HepG2 (cell line): Measurements from ENCODE around the gene WBP1. TPM values are rescaled to one million over a fixed set of nuclear protein-coding genes. Genes with fewer than 3 reads are reported as not detected.

ENCODE experiments used
- ATF6 ChIP-seq: sonication (generic); formaldehyde crosslinking; conservative IDR thresholded peaks from 2 replicates; pipeline ENCODE4 v1.4.0; 2020; ENCODE audit warnings: missing genetic modification reagents
- DBP ChIP-seq: sonication (generic); formaldehyde crosslinking; IDR thresholded peaks from 2 replicates; pipeline ENCODE4 v1.4.0; 2020; ENCODE audit warnings: missing genetic modification reagents; ENCODE audit errors: not compliant biosample characterization
- DDIT3 ChIP-seq: sonication (generic); formaldehyde crosslinking; IDR thresholded peaks from 2 replicates; pipeline ENCODE4 v1.4.0; 2020; ENCODE audit warnings: mild to moderate bottlenecking, missing genetic modification reagents
- FOXO1 ChIP-seq: sonication (generic); formaldehyde crosslinking; IDR thresholded peaks from 2 replicates; pipeline ENCODE4 v1.4.0; 2020; ENCODE audit warnings: missing genetic modification reagents
- GLI4 ChIP-seq: sonication (generic); formaldehyde crosslinking; IDR thresholded peaks from 2 replicates; pipeline ENCODE4 v1.5.1; 2020; ENCODE audit warnings: missing genetic modification reagents, mild to moderate bottlenecking, moderate library complexity, borderline replicate concordance
- HOXD1 ChIP-seq: sonication (generic); formaldehyde crosslinking; IDR thresholded peaks from 2 replicates; pipeline ENCODE4 v1.5.0; 2020; ENCODE audit warnings: missing genetic modification reagents
- SNAI1 ChIP-seq: sonication (generic); formaldehyde crosslinking; IDR thresholded peaks from 2 replicates; pipeline ENCODE4 v1.5.0; 2020; ENCODE audit warnings: mild to moderate bottlenecking, missing genetic modification reagents, borderline replicate concordance
- TBP ChIP-seq: sonication (generic); formaldehyde crosslinking; IDR thresholded peaks from 2 replicates; pipeline ENCODE4 v1.5.0; 2020; ENCODE audit warnings: missing genetic modification reagents
- TBX3 ChIP-seq: fragments of 450-650 bp; IDR thresholded peaks from 2 replicates; pipeline ENCODE4 v1.6.1; 2017; ENCODE audit warnings: antibody characterized with exemption, mild to moderate bottlenecking, inconsistent platforms, borderline replicate concordance
- TCF7 ChIP-seq: sonication (generic); IDR thresholded peaks from 2 replicates; pipeline ENCODE4 v1.6.1; 2016; ENCODE audit warnings: antibody characterized with exemption, low read depth
- TFAP4 ChIP-seq: sonication (generic); IDR thresholded peaks from 2 replicates; pipeline ENCODE4 v1.6.1; 2016; ENCODE audit warnings: low read depth, borderline replicate concordance
- TRIM22 ChIP-seq: fragments of 450-650 bp; IDR thresholded peaks from 2 replicates; pipeline ENCODE4 v1.6.1; 2017
- USF2 ChIP-seq, 2 experiments: sonication (generic) in 1 of 2; formaldehyde crosslinking in 1 of 2; IDR thresholded peaks; 2 replicates each; pipeline versions ENCODE4 v1.5.1 to v1.6.1; 2011 to 2020; ENCODE audit warnings: borderline replicate concordance in 1 of 2, low read depth in 1 of 2, low read length in 1 of 2, mild to moderate bottlenecking in 1 of 2, missing genetic modification reagents in 1 of 2, moderate library complexity in 1 of 2
- ZBED4 ChIP-seq: sonication (generic); formaldehyde crosslinking; IDR thresholded peaks from 2 replicates; pipeline ENCODE4 v1.4.0; 2020; ENCODE audit warnings: missing genetic modification reagents, borderline replicate concordance
- ZNF724P ChIP-seq: sonication (generic); formaldehyde crosslinking; IDR thresholded peaks from 2 replicates; pipeline ENCODE4 v1.8.0; 2022; ENCODE audit warnings: missing genetic modification reagents, borderline replicate concordance
- polyA plus RNA-seq, 8 experiments: library from polyadenylated mRNA; depleted of rRNA in 3 of 8; stranded (reverse) in 7 of 8; unstranded in 1 of 8; fragments of >200 nt; fragmentation: Illumina TruSeq in 4 of 8; extraction: Trizol in 4 of 8; gene quantifications; 2 replicates each; pipeline versions ENCODE4 v1.2.1 to v1.2.3, GENCODE V29; 2011 to 2016; ENCODE audit warnings: low read depth in 4 of 8, missing spikeins in 1 of 8, mixed read lengths in 1 of 8; ENCODE audit not compliant: insufficient read depth in 1 of 8
- total RNA-seq, 5 experiments: library from RNA; depleted of rRNA; stranded (reverse); fragments of >200 nt; fragmentation: Illumina TruSeq; extraction: Trizol; gene quantifications; 2 replicates each; pipeline ENCODE4 v1.2.3, GENCODE V29; 2016; ENCODE audit warnings: low read depth in 1 of 5

Gene WBP1
- total and polyA plus RNA-seq, 2 of the 13 experiments (the other 11 are each of a cell fraction or from before 2014, with no cell fraction given): 38.8 to 85.7 TPM

GRCh38 chr2:74481961-74482800 lies 23.9 kb downstream of the WBP1 start (continued):
- TF ChIP-seq TFAP4: peak; percentile 82
- no peak for TF ChIP-seq TCF7
- 0 out of 2 replicates have a peak, but pooled peaks have one; percentile 22 for TF ChIP-seq TBP
- 0 out of 2 replicates have a peak, but pooled peaks have one; percentile 17 for TF ChIP-seq ATF6 (CRISPR knock-in tag)
- TF ChIP-seq HOXD1: no peak
- no peak for TF ChIP-seq DDIT3 (CRISPR knock-in tag)
- no peak for TF ChIP-seq FOXO1 (CRISPR knock-in tag)
- peak; percentile 57 for TF ChIP-seq ZNF724P (CRISPR knock-in tag)
- 0 out of 2 replicates have a peak, but pooled peaks have one; percentile 44 for TF ChIP-seq ZBED4 (CRISPR knock-in tag)
- peak; percentile 98 for TF ChIP-seq SNAI1
- TF ChIP-seq GLI4 (CRISPR knock-in tag): no peak
- no peak for TF ChIP-seq USF2 (IDR thresholded peaks at IDR 0.05; ENCODE audit: low read depth, low read length)
- no peak for TF ChIP-seq USF2 (CRISPR knock-in tag; IDR thresholded peaks at IDR 0.05; ENCODE audit: borderline replicate concordance)
- TF ChIP-seq TBX3: no peak
- TF ChIP-seq TRIM22: no peak
- peak; percentile 74 for TF ChIP-seq DBP (CRISPR knock-in tag)
